HG03432 (cell line): Measurements from ENCODE around the gene UROC1.

ENCODE experiments used
- ATAC-seq: cut with Tn5 transposase; IDR thresholded peaks from one replicate; pipeline ENCODE4 v1.9.1; 2021; ENCODE audit warnings: mild to moderate bottlenecking, moderate library complexity; ENCODE audit not compliant: unreplicated experiment

The UROC1 gene

DNA sequence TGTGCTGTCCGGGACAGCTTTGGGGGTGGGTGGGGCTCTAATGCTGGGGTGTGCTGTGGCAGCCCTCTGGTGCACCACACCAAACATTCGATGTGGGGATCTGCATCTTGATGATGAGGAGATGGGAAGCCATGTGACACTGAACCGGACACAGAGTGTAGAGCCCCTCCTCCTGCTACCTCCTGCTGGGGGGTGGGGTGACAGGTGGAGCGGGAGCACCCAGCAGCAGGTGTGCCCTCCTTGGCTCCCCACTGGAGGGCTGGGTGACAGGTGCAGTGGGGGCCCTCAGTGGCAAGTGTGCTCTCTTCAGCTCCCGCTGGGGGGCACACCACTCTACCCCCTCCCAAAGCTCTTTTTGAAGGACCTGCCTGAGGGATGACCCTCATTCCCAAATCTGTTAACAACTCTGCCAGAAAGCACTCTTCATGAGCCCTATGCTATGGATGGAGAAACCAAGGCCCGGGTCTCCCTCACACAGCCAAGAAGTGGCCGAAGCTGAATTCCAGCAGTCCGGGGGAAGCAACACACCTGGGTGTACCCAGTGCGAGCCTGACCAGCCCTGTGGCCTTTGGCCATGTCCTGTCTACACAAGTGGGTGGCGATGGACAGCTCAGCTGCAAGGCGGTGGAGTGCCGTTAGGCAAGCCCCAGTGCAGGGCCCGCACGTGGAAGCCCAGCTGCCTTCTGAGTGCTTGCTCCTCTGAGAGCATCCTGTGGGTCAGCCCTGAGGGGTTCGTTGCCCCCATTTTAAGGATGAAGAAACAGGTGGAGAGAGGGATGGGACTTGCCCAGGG, 609 bp upstream of the UROC1 start:
- no peak for ATAC-seq

GRCh38 chr3:126516936-126517290, 660 bp downstream of the UROC1 start:
- ATAC-seq: no peak

- ATAC-seq: no peak
Observed at GRCh38 chr3:126516152-126516935, 1.2 kb downstream of the UROC1 start.

- no peak for ATAC-seq
Observed at GRCh38 chr3:126515066-126515706, 2.4 kb downstream of the UROC1 start.

DNA sequence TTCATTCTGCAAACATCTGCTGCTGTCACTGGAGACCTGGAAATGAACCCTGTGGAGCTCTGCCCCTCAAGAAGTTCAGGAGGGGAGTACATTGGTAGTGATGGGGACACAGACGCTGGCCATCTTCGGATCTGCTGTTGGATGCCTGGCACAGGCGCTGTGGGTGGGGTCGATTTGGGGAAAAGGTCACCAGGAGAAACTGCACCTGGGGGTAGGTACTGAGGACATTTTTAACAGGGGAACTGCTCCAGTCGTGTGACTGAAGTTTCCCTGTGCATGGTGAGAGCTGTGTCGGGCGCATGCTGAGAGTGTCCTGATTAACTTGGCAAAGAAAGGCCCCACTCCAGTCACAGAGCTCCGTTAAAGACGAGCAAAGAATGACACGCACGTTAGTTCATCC, 3.4 kb downstream of the UROC1 start:
- ATAC-seq: no peak

DNA sequence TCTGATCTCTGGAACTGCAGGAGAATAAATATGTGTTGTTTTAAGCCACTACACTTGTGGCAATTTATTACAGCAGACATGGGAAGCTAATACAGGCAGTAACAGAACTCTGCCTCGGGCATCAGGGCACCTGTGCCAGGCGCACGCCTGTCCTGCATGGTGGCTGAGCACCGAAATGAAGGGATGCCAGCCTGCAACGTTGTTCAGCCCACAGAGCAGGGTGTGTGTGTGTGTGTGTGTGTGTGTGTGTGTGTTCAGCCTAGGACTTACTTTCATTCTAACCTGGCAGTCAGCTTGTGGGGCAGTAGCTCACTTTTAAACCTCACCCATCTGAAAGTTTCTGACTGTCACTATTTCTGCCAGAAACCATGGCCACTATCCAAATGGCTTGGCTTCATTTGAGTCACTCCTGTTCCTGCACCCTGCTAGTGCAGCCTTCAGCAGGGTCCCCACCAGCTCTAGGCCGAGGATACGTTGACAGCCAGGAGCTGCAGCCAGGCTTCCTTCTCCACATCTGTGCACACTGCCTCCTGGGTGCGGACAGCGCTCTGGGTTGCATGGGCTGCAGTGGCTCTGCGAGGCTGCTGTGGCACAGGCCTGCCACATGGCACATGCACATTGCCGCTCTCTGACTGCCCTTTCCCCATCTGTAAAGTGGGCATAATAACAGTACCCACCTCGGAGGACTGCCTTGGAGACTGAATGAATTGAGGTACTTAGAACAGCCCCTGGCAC, 4.5 kb downstream of the UROC1 start:
- no peak for ATAC-seq

DNA sequence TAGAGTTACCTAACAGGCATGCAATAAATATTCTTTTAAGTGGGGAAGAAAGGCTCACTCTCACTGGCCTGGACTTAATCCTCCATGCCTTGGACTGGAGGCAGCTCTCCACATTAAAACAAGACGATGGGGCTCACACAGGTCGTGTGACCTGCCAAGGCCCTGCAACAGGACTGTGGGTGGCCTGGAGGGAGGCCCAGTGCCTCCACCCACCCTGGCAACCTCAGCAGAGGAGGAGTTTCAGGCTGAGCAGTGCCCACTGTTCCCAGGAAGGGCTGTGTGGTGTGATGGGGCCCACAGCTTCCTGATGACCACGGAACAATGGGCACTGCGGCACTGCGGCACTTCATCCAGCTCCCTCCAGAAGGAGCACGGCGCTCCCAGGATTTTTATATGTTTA, 5.5 kb downstream of the UROC1 start:
- ATAC-seq: no peak

DNA sequence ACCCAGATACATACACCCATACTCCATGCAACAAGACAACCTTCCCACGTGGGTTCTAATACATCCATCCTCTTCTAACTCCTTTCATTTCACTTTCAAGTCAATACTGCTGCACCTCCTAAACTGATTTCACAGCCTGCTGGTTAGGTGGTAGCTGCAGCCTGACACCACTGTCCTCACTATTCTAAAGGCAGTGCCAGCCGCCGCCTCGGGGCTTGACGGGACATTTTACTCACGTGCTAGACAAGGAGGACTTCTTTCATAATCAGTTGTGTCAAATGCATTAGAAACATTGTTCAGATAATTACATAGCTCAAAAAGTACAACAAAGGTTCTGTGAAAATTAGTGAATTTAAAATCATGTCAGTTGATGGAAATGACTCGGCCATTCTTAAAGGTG, 6.3 kb downstream of the UROC1 start:
- ATAC-seq: no peak

DNA sequence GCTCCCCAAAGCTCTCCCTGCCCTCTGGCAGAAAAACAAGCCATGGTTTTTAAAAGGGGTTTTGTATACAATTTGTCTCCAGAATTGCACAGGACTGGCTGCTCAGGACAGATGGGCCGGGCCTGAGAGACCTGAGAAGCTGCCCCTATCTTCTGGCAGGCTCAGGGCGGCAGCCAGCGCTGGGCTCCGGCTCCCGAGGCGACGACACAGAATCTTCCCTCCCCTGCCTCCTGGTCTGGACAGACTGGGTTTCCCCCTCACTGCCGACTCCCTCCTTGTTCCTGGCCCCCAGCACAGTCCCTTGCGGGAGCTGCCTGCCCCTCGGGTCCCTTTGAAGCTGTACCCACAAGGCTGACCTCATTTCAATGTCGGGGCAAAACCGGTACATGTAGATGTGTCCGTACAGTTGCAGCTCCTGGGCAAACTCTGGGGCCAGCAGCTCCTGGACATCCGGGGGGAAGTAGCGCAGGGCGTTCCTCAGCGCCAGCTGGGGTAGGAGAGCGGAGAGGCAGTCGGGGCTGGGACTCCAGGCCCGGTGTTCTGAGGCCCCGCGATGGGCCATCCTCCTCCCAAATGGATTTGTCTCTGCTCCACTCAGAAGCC, 7.2 kb downstream of the UROC1 start:
- ATAC-seq: no peak

DNA sequence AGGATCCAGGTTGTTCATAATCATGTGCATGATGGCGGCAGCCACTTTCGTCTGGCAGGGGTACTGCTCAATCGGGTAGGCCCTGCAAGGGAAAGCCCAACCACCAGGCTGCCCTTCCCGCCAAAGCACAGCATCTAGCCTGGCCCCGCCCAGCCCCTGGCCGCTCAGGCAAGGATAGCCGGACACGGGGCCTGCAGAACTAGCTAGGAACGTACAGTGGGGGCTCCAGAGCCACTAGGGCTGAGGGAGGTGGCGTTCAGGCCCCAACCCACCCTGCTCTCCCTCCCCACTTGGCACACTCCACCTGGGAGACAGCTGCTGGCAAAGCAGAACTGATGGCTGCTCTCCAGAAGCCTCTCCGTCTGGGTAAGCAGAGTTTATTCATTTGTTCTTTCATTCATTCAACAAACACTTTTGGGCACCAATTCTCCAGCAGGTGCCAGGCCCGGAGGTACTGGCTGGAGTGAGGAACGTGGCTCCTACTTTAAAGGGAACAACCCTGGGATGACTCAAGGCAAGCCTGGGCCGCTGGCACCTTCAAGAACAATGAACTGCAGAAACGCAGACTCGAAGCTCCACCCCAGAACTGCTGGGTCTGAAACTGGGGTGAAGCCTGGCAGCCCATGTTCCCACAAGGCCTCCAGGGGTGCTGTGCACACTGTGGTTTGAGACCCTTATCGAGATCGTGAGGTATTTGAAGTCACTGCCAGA, 7.8 kb downstream of the UROC1 start:
- no peak for ATAC-seq

DNA sequence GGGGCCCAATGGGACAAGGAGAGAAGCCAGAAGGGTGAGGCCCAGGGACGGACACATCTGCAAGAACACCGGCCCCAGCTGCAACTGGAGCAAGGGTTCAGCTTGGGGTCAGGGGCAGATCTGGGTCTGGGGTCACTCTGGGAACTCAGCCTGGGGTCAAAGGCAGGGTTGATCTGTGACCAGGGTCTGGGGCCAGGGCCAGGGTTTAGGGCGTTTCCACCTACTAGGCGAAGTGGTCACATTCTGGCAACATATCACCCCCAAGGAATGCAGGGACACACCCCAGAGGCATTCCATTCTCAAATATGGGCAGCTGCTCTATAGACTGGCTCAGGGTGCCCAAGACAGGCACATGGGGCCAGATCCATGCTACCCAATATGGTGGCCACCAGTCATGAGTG, 9.0 kb downstream of the UROC1 start:
- ATAC-seq: no peak

DNA sequence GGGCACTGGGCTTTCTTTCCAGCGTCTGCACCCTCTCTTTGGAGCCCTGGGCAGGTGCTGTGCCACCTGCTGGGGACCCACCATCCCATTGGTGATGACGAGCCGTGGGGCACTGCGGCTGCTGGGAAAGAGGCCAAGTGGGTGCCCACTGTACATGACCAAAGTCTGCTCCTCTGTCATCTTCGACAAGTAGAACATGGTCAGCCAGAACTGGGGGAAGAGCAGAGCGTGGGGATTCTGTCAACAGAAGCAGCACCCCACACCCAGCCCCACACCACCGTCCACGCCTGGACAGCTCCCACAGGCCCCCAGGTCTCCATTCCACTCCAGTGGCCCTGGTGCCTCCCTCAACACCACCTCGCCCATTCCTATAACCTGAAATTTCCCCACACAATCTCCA, 9.7 kb downstream of the UROC1 start:
- no peak for ATAC-seq

- ATAC-seq: no peak
Observed at GRCh38 chr3:126503701-126504100, 13.9 kb downstream of the UROC1 start.

- no peak for ATAC-seq
Observed at GRCh38 chr3:126502656-126503055, 14.9 kb downstream of the UROC1 start.

DNA sequence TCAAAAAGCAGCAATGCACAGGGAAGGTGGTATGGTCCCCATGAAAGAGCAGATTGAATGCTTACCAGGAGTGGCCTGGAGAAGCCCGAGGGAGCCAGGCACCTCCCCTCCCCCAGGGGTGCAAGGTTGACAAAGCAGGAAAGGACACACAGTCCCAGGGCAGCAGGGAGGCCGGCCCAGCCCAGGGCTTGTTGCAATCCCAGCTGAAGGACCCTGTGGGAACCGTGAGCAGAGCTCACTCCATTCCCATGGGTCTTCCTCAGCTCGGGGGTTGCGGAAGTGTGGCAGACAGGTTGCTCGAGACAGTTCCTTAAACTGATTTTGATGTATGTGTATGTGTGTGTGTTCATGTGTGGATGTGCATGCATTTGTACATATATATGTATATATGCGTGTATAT, 15.8 kb downstream of the UROC1 start:
- no peak for ATAC-seq

DNA sequence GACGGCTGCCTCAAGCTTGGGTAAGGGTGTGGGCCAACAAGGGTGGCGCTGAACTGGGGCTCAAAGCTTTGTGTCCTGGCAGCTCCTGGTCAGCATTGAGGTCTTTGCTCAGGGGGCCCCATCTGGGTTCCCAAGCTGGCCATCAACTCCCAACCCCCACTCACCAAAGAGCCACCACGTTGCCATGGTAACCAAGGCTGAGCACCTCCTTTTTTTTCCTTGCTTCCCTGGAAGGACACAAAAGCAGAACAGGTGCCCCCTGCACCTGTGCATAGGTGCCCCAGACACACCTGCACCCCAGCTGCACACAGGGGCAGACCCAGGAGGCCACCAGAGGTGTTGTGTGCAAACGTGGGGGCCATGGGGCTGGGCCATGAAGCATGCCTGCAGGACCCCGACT, 16.5 kb downstream of the UROC1 start:
- no peak for ATAC-seq

DNA sequence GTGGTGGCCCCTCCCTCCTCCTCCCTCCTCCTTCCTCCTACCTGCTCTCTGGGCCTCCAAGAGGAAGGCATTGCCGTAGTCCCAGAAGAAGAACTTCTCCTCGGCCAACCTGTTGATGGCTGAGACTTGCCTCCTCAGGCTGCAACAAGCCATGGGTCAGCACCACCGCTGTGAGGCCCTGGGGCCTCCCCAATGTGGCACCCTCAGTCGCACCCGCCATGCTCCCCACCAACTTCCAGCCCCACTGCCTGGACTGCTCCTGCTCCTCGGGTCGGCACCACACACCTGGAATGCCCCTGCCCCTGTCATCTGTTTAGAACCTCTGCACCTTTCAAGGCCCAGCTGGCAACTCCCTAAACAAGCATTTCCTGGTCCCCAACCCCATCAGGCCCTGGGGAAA, 17.6 kb downstream of the UROC1 start:
- no peak for ATAC-seq

DNA sequence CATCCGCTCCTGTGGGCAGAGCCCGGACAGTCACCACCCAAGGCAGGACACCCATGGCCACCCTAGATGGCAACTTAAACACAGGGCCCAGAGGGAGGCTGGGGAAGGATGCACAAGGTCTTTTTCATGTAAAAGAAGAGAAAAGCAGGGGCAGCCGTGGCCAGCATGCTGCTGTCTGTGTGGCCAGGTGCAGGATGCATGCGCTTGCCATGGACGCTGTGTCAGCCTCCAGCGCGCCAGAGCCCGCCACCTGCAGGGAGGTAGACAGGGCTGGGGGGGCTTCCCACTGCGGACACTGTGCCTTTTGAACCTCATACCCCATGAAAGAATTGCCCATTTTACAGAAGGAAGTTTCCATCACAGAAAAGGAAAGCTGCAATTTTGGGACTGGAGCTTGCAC, 18.2 kb downstream of the UROC1 start:
- no peak for ATAC-seq

DNA sequence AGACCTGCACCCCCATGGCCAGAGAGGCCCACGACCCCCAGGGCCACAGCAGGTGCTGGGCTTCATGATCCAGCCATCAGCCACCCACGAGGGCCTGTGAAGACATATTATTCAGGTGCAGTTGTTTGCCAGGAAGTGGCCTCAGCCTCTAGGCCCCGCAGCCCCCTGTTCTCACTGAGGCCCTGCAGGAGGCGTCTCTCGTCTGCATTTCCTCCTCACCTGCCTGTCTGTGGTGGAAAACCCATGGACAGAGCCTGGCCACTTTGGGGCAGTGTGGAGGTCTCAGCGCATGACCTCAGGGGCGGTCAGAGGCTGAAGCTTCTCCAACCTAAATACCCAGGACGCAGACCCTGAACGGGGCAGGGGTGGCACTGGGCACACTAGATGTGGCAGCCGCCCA, 18.6 kb downstream of the UROC1 start:
- no peak for ATAC-seq

- no peak for ATAC-seq
Observed at GRCh38 chr3:126498461-126498860, 19.1 kb downstream of the UROC1 start.
